Measurements from ENCODE around the gene TIA1. TPM values are rescaled to one million over a fixed set of nuclear protein-coding genes. Genes with fewer than 3 reads are reported as not detected.
"Not testable (repeated sequence)": the region's sequence is repeated elsewhere in the genome, so short reads cannot be mapped to it uniquely, and the experiment has no call there.

Gene TIA1
- total RNA-seq, 4 donors from 2014 or later: 41.1 to 82.2 (median 47.3) TPM

- DNase-seq (ENCODE audit: extremely low spot score): no peak
- WGBS: 98% methylated on average over 2 of the region's 2 CpGs
- intact Hi-C loops (cut with DNase I): no loop called here
- no peak overlapping the region for H3K4me3 ChIP-seq
- H3K27me3 ChIP-seq: no peaks in the 10 kb centered on the region
- H3K36me3 ChIP-seq: peaks cover 33 to 92% (median 83%) of the 10 kb centered on the region in 4 donors
- no peak for TF ChIP-seq POLR2AphosphoS5 (IDR thresholded peaks at IDR 0.05)
- no peak for TF ChIP-seq POLR2A (IDR thresholded peaks at IDR 0.05; ENCODE audit: low read depth)
- no peak for TF ChIP-seq CTCF (IDR thresholded peaks at IDR 0.05)
- TF ChIP-seq EP300 (IDR thresholded peaks at IDR 0.05): no peak
- no peak overlapping the region for H3K27ac ChIP-seq (replicated peaks in 1 of 4)
- H3K4me1 ChIP-seq: peaks cover 0 to 6% (median 5%) of the 10 kb centered on the region in 4 donors
- no peaks in the 10 kb centered on the region for H3K9me3 ChIP-seq
These were observed 31.9 kb upstream of the TIA1 start for GRCh38 chr2:70280242-70280798.

DNA sequence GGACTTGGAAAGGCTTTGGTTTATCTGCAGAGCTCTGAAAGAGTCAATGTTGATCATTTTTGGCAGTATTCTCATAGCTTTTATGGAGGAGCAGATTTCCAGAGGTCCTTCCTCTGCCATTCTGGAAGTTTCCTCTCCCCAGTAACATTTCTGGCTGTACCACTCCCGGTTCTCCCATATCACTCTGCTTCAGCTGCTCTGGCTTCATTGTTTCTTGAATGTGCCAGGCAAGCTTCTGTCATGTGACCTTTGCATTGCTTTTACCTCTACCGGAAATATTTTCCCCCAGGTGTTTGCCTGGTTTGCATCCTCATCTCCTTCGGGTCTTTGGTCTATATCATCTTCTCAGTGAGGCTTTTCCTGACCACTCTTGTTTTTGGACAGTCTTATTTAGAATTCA, 21.9 kb upstream of the TIA1 start:
- no peak overlapping the region for H3K4me3 ChIP-seq

GRCh38 chr2:70269422-70270302, 21.2 kb upstream of the TIA1 start:
- H3K27me3 ChIP-seq; DNase-seq (ENCODE audit: extremely low spot score); H3K4me3 ChIP-seq; H3K27ac ChIP-seq (replicated peaks in 1 of 4); intact Hi-C loops (cut with DNase I); H3K4me1 ChIP-seq; H3K9me3 ChIP-seq: not testable (repeated sequence)
- peaks cover 0 to 53% (median 25%) of the 10 kb centered on the region in 4 donors for H3K36me3 ChIP-seq
- 92% methylated on average over 18 of the region's 18 CpGs for WGBS

More for the DNA sequence above, 21.9 kb upstream of the TIA1 start:
- H3K36me3 ChIP-seq: peaks cover 3 to 53% (median 28%) of the 10 kb centered on the region in 4 donors
- TF ChIP-seq POLR2A (IDR thresholded peaks at IDR 0.05; ENCODE audit: low read depth) (no peak), POLR2AphosphoS5 (IDR thresholded peaks at IDR 0.05) (no peak), EP300 (IDR thresholded peaks at IDR 0.05) (no peak), CTCF (IDR thresholded peaks at IDR 0.05) (no peak)
- H3K27me3 ChIP-seq: no peaks in the 10 kb centered on the region
- intact Hi-C loops (cut with DNase I): no loop called here
- H3K27ac ChIP-seq (replicated peaks in 1 of 4): no peak overlapping the region
- H3K4me1 ChIP-seq: no peaks in the 10 kb centered on the region
- 75% methylated on average over 3 of the region's 3 CpGs for WGBS
- DNase-seq (ENCODE audit: extremely low spot score): no peak
- no peaks in the 10 kb centered on the region for H3K9me3 ChIP-seq

DNA sequence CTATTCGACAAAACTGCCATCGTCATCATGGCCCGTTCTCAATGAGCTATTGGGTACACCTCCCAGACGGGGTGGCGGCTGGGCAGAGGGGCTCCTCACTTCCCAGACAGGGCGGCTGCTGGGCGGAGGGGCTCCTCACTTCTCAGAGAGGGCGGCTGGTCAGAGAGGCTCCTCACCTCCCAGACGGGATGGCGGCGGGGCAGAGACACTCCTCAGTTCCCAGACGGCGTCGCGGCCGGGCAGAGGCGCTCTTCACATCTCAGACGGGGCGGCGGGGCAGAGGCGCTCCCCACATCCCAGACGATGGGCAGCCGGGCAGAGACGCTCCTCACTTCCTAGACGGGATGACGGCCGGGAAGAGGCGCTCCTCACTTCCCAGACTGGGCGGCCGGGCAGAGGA, 18.5 kb upstream of the TIA1 start:
- DNase-seq (ENCODE audit: extremely low spot score); intact Hi-C loops (cut with DNase I); H3K4me3 ChIP-seq; H3K27ac ChIP-seq (replicated peaks in 1 of 4); H3K27me3 ChIP-seq; H3K9me3 ChIP-seq: not testable (repeated sequence)
- 97% methylated on average over 30 of the region's 30 CpGs for WGBS
- peaks cover 0 to 72% (median 30%) of the 10 kb centered on the region in 4 donors for H3K36me3 ChIP-seq
- H3K4me1 ChIP-seq: peaks cover 5 to 17% (median 16%) of the 10 kb centered on the region in 4 donors

- WGBS: 50% methylated on average over 1 of the region's 1 CpG
These were observed 13.1 kb upstream of the TIA1 start for GRCh38 chr2:70261501-70261900.

DNA sequence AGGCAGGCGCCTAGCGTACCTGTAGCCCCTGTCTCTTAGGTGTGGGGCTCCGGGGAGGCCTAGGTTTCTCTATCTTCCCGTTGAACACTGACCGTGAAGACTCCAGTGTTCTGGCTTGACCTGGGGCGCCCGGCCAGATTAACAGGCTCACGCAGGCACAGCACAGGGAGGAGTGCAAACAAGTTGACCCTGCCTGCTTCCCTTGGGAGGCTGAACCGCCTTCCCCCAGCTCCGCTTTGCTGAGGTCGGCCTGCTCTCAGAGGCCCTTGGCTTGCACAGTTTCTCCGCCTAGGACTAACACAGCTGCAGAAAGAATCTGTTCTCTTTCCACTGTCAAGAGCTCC, 10.1 kb upstream of the TIA1 start:
- DNase-seq (ENCODE audit: extremely low spot score): no peak
- peaks cover 31 to 55% (median 49%) of the 10 kb centered on the region in 4 donors for H3K4me1 ChIP-seq
- intact Hi-C loops (cut with DNase I): loop anchor here (5.0 kb wide), 1 partner anchor 44 kb away; the partner anchor contains the start of gene FAM136A

More at GRCh38 chr2:70261501-70261900, 13.1 kb upstream of the TIA1 start:
- Histone ChIP-seq H3K4me3 (peak overlapping the region in 3 of 4 donors; percentile 4 to 29 (median 10)), H3K4me1 (peaks cover 31 to 56% (median 51%) of the 10 kb centered on the region in 4 donors), H3K36me3 (peaks cover 5 to 51% (median 19%) of the 10 kb centered on the region in 4 donors), H3K9me3 (no peaks in the 10 kb centered on the region), H3K27ac (replicated peaks in 1 of 4) (peak overlapping the region; percentile 88 to 93 (median 92)), H3K27me3 (no peaks in the 10 kb centered on the region)
- intact Hi-C loops (cut with DNase I): no loop called here
- no peak for DNase-seq (ENCODE audit: extremely low spot score)
- TF ChIP-seq POLR2AphosphoS5 (IDR thresholded peaks at IDR 0.05): no peak

More for the DNA sequence above, 10.1 kb upstream of the TIA1 start:
- peaks cover 0 to 22% (median 7%) of the 10 kb centered on the region in 4 donors for H3K36me3 ChIP-seq
- no peaks in the 10 kb centered on the region for H3K9me3 ChIP-seq
- H3K27ac ChIP-seq (replicated peaks in 1 of 4): peak overlapping the region; percentile 88 to 93 (median 92)
- H3K4me3 ChIP-seq: peak overlapping the region; percentile 81 to 99 (median 94)
- no peaks in the 10 kb centered on the region for H3K27me3 ChIP-seq
- 7% methylated on average over 7 of the region's 12 CpGs for WGBS
- TF ChIP-seq POLR2A (IDR thresholded peaks at IDR 0.05; ENCODE audit: low read depth) (no peak), EP300 (IDR thresholded peaks at IDR 0.05) (no peak), CTCF (IDR thresholded peaks at IDR 0.05) (no peak), POLR2AphosphoS5 (IDR thresholded peaks at IDR 0.05) (peak in 1 of 2 donors; percentile 19)
